GM23338 (cell line): ENCODE data around the gene FAM47A. TPM values are rescaled to one million over a fixed set of nuclear protein-coding genes. Genes with fewer than 3 reads are reported as not detected.

Experiments
- ATAC-seq: fragments of 200-7000 bp; cut with Tn5 transposase; 3 replicates; pipeline ENCODE4 v1.9.1; 2020
- DNase-seq: peaks from one replicate; pipeline ENCODE4 v3.0.0-alpha.2; 2015; ENCODE audit warnings: low spot score
- H2AFZ ChIP-seq: fragments of 200-600 bp; sonication (generic); 2 replicates; pipeline ENCODE4 v1.8.0; 2016; ENCODE audit warnings: antibody characterized with exemption, mild to moderate bottlenecking, moderate library complexity
- H3F3A ChIP-seq: fragments of 200-600 bp; sonication (generic); replicated peaks from 2 replicates; pipeline ENCODE4 v1.8.0; 2017; ENCODE audit warnings: antibody characterized with exemption, mixed run types, low read depth
- H3K27ac ChIP-seq: fragments of 200-600 bp; sonication (generic); 2 replicates; pipeline ENCODE4 v1.6.1; 2016; ENCODE audit warnings: low read depth
- H3K27me3 ChIP-seq: fragments of 200-600 bp; sonication (generic); 2 replicates; pipeline ENCODE4 v1.8.0; 2016; ENCODE audit warnings: mild to moderate bottlenecking, mixed run types, moderate library complexity; ENCODE audit not compliant: insufficient read depth
- H3K36me3 ChIP-seq: fragments of 200-600 bp; sonication (generic); 2 replicates; pipeline ENCODE4 v1.8.0; 2016; ENCODE audit warnings: mild to moderate bottlenecking; ENCODE audit not compliant: insufficient read depth
- H3K4me1 ChIP-seq: fragments of 200-600 bp; sonication (generic); 2 replicates; pipeline ENCODE4 v1.8.0; 2016; ENCODE audit warnings: mild to moderate bottlenecking, moderate library complexity; ENCODE audit not compliant: insufficient read depth
- H3K4me2 ChIP-seq: fragments of 200-600 bp; sonication (generic); 2 replicates; pipeline ENCODE4 v1.7.1; 2017; ENCODE audit warnings: mixed run types
- H3K4me3 ChIP-seq: fragments of 200-600 bp; sonication (generic); 2 replicates; pipeline ENCODE4 v1.6.1; 2016; ENCODE audit warnings: mixed run types
- H3K79me2 ChIP-seq: fragments of 200-600 bp; sonication (generic); replicated peaks from 2 replicates; pipeline ENCODE4 v1.8.0; 2017; ENCODE audit warnings: mild to moderate bottlenecking; ENCODE audit not compliant: insufficient read depth
- H3K9me2 ChIP-seq: fragments of 200-600 bp; sonication (generic); 2 replicates; pipeline ENCODE4 v1.8.0; 2017; ENCODE audit not compliant: insufficient read depth
- H4K20me1 ChIP-seq: fragments of 200-600 bp; sonication (generic); replicated peaks from 2 replicates; pipeline ENCODE4 v1.8.0; 2017; ENCODE audit warnings: mild to moderate bottlenecking; ENCODE audit not compliant: insufficient read depth
- H3K27ac Mint-ChIP-seq: 2 replicates; pipeline ENCODE4 v1.8.0; 2020; ENCODE audit warnings: inconsistent platforms, mild to moderate bottlenecking, moderate library complexity, mixed read lengths
- H3K27me3 Mint-ChIP-seq: 3 replicates; pipeline ENCODE4 v1.8.0; 2022; ENCODE audit warnings: low read depth, mild to moderate bottlenecking, moderate library complexity, mixed read lengths, inconsistent platforms; ENCODE audit not compliant: insufficient read depth, poor library complexity
- H3K36me3 Mint-ChIP-seq: 3 replicates; pipeline ENCODE4 v1.8.0; 2021; ENCODE audit warnings: low read depth, mild to moderate bottlenecking, inconsistent platforms, moderate library complexity, mixed read lengths
- H3K4me1 Mint-ChIP-seq: 3 replicates; pipeline ENCODE4 v1.8.0; 2020; ENCODE audit warnings: mild to moderate bottlenecking, inconsistent platforms, mixed read lengths
- H3K4me3 Mint-ChIP-seq: 3 replicates; pipeline ENCODE4 v1.8.0; 2021; ENCODE audit warnings: moderate library complexity, mild to moderate bottlenecking, inconsistent platforms, mixed read lengths
- H3K9me3 Mint-ChIP-seq: 3 replicates; pipeline ENCODE4 v1.8.0; 2020; ENCODE audit warnings: moderate library complexity, mild to moderate bottlenecking, inconsistent platforms, mixed read lengths
- CREB1 ChIP-seq: fragments of 250-450 bp; sonication (Bioruptor Pico); IDR thresholded peaks from 2 replicates; pipeline ENCODE4 v1.5.0; 2020; ENCODE audit warnings: low read depth, mild to moderate bottlenecking, moderate library complexity
- EZH2 ChIP-seq: fragments of 200-600 bp; sonication (generic); IDR thresholded peaks from one replicate; pipeline ENCODE4 v1.8.0; 2017; ENCODE audit warnings: antibody characterized with exemption, mild to moderate bottlenecking, low read depth; ENCODE audit not compliant: unreplicated experiment
- JUNB ChIP-seq: IDR thresholded peaks from one replicate; pipeline ENCODE4 v1.6.1; 2016; ENCODE audit warnings: antibody characterized with exemption; ENCODE audit not compliant: unreplicated experiment
- NANOG ChIP-seq: IDR thresholded peaks from 2 replicates; pipeline ENCODE4 v1.6.1; 2016; ENCODE audit warnings: antibody characterized with exemption, borderline replicate concordance
- POLR2AphosphoS5 ChIP-seq: IDR thresholded peaks from 2 replicates; pipeline ENCODE4 v1.6.1; 2016; ENCODE audit warnings: antibody characterized with exemption, low read depth
- STAT1 ChIP-seq: IDR thresholded peaks from one replicate; pipeline ENCODE4 v1.6.1; 2016; ENCODE audit warnings: antibody characterized with exemption; ENCODE audit not compliant: unreplicated experiment
- ZNF114 ChIP-seq: fragments of 250-450 bp; sonication (Bioruptor Pico); IDR thresholded peaks from 2 replicates; pipeline ENCODE4 v1.5.0; 2020; ENCODE audit warnings: mild to moderate bottlenecking, moderate library complexity
- polyA plus RNA-seq: library from polyadenylated mRNA; unstranded; fragments of >200 nt; fragmentation: Nextera tagmentation; extraction: Ambion mirVana; gene quantifications from 2 replicates; pipeline ENCODE4 v1.2.1, GENCODE V29; 2016
- total RNA-seq: library from RNA; depleted of rRNA; stranded (reverse); fragments of >200 nt; shearing (Covaris generic); gene quantifications from 2 replicates; pipeline ENCODE4 v1.2.3, GENCODE V29; 2014
- TF ChIP-seq, protein P1 (sequence below): IDR thresholded peaks from 2 replicates; pipeline ENCODE4 v1.6.1; 2016; ENCODE audit warnings: antibody characterized with exemption
- TF ChIP-seq, protein P2 (sequence below): IDR thresholded peaks from one replicate; pipeline ENCODE4 v1.6.1; 2018; ENCODE audit warnings: antibody characterized with exemption; ENCODE audit not compliant: unreplicated experiment
- TF ChIP-seq, protein P3 (sequence below), 2 experiments: fragments of 200-600 bp in 1 of 2; sonication (generic) in 1 of 2; conservative IDR thresholded peaks; 2 replicates each; pipeline versions ENCODE4 v1.5.1 to v1.6.1; 2016 to 2017; ENCODE audit warnings: antibody characterized with exemption in 2 of 2, low read depth in 2 of 2, mild to moderate bottlenecking in 2 of 2, moderate library complexity in 1 of 2

FAM47A gene
- total and polyA plus RNA-seq, 2 experiments from 2014 or later, result not detected

GRCh38 chrX:34144246-34144645 is 12.1 kb upstream of the FAM47A start:
- Histone ChIP-seq H3K27me3 (no peaks in the 10 kb centered on the region), H3F3A (no peaks in the 10 kb centered on the region), H3K9me2 (no peaks in the 10 kb centered on the region), H4K20me1 (no peaks in the 10 kb centered on the region), H3K27ac (no peak overlapping the region), H3K4me1 (no peaks in the 10 kb centered on the region), H3K79me2 (no peaks in the 10 kb centered on the region), H3K36me3 (no peaks in the 10 kb centered on the region), H3K4me3 (no peak overlapping the region), H2AFZ (no peak overlapping the region), H3K4me2 (no peak overlapping the region)
- H3K27me3 Mint-ChIP-seq, result peaks cover 2% of the 10 kb centered on the region
- no peak overlapping the region for H3K27ac Mint-ChIP-seq
- no peak overlapping the region for H3K4me3 Mint-ChIP-seq
- no peaks in the 10 kb centered on the region for H3K36me3 Mint-ChIP-seq
- no peaks in the 10 kb centered on the region for H3K4me1 Mint-ChIP-seq
- no peaks in the 10 kb centered on the region for H3K9me3 Mint-ChIP-seq
- ATAC-seq, result no peak
- TF ChIP-seq, protein P1, sequence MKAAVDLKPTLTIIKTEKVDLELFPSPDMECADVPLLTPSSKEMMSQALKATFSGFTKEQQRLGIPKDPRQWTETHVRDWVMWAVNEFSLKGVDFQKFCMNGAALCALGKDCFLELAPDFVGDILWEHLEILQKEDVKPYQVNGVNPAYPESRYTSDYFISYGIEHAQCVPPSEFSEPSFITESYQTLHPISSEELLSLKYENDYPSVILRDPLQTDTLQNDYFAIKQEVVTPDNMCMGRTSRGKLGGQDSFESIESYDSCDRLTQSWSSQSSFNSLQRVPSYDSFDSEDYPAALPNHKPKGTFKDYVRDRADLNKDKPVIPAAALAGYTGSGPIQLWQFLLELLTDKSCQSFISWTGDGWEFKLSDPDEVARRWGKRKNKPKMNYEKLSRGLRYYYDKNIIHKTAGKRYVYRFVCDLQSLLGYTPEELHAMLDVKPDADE, result no peak
- TF ChIP-seq EZH2 (no peak), POLR2AphosphoS5 (no peak), STAT1 (no peak), JUNB (no peak)
- TF ChIP-seq, protein P2, sequence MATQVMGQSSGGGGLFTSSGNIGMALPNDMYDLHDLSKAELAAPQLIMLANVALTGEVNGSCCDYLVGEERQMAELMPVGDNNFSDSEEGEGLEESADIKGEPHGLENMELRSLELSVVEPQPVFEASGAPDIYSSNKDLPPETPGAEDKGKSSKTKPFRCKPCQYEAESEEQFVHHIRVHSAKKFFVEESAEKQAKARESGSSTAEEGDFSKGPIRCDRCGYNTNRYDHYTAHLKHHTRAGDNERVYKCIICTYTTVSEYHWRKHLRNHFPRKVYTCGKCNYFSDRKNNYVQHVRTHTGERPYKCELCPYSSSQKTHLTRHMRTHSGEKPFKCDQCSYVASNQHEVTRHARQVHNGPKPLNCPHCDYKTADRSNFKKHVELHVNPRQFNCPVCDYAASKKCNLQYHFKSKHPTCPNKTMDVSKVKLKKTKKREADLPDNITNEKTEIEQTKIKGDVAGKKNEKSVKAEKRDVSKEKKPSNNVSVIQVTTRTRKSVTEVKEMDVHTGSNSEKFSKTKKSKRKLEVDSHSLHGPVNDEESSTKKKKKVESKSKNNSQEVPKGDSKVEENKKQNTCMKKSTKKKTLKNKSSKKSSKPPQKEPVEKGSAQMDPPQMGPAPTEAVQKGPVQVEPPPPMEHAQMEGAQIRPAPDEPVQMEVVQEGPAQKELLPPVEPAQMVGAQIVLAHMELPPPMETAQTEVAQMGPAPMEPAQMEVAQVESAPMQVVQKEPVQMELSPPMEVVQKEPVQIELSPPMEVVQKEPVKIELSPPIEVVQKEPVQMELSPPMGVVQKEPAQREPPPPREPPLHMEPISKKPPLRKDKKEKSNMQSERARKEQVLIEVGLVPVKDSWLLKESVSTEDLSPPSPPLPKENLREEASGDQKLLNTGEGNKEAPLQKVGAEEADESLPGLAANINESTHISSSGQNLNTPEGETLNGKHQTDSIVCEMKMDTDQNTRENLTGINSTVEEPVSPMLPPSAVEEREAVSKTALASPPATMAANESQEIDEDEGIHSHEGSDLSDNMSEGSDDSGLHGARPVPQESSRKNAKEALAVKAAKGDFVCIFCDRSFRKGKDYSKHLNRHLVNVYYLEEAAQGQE, result no peak
- TF ChIP-seq, protein P3, sequence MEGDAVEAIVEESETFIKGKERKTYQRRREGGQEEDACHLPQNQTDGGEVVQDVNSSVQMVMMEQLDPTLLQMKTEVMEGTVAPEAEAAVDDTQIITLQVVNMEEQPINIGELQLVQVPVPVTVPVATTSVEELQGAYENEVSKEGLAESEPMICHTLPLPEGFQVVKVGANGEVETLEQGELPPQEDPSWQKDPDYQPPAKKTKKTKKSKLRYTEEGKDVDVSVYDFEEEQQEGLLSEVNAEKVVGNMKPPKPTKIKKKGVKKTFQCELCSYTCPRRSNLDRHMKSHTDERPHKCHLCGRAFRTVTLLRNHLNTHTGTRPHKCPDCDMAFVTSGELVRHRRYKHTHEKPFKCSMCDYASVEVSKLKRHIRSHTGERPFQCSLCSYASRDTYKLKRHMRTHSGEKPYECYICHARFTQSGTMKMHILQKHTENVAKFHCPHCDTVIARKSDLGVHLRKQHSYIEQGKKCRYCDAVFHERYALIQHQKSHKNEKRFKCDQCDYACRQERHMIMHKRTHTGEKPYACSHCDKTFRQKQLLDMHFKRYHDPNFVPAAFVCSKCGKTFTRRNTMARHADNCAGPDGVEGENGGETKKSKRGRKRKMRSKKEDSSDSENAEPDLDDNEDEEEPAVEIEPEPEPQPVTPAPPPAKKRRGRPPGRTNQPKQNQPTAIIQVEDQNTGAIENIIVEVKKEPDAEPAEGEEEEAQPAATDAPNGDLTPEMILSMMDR (conservative IDR thresholded peaks at IDR 0.05; ENCODE audit: low read depth in 2 of 2), result no peak
- no peak for DNase-seq

GRCh38 chrX:34140816-34141215 is 8.7 kb upstream of the FAM47A start:
- H2AFZ ChIP-seq, result no peak overlapping the region
- peaks cover 2% of the 10 kb centered on the region for H3K27me3 Mint-ChIP-seq
- DNase-seq (no peak), ATAC-seq (no peak)
- no peak overlapping the region for H3K4me3 Mint-ChIP-seq
- TF ChIP-seq EZH2 (no peak), ZNF114 (CRISPR knock-in tag) (no peak), JUNB (no peak), NANOG (no peak), CREB1 (no peak), POLR2AphosphoS5 (no peak)
- TF ChIP-seq, protein P3 (conservative IDR thresholded peaks at IDR 0.05; ENCODE audit: low read depth in 2 of 2), result no peak
- TF ChIP-seq, protein P2, result no peak
- H3F3A ChIP-seq, result no peaks in the 10 kb centered on the region
- no peak overlapping the region for H3K4me3 ChIP-seq
- no peaks in the 10 kb centered on the region for H3K9me2 ChIP-seq
- H3K4me2 ChIP-seq, result no peak overlapping the region
- H3K36me3 Mint-ChIP-seq, result no peaks in the 10 kb centered on the region
- no peaks in the 10 kb centered on the region for H3K79me2 ChIP-seq
- H3K9me3 Mint-ChIP-seq, result no peaks in the 10 kb centered on the region
- no peaks in the 10 kb centered on the region for H3K27me3 ChIP-seq
- no peaks in the 10 kb centered on the region for H3K36me3 ChIP-seq
- no peaks in the 10 kb centered on the region for H4K20me1 ChIP-seq
- no peak overlapping the region for H3K27ac ChIP-seq
- no peaks in the 10 kb centered on the region for H3K4me1 ChIP-seq
- H3K27ac Mint-ChIP-seq, result no peak overlapping the region
- H3K4me1 Mint-ChIP-seq, result no peaks in the 10 kb centered on the region
